ENCODE results near the gene CACNB4.

Gene CACNB4

GRCh38 chr2:152097290-152097800 is 1.5 kb downstream of the CACNB4 start:
- TF ChIP-seq CTCF (IDR thresholded peaks at IDR 0.05) = no peak

- no peak for TF ChIP-seq CTCF (IDR thresholded peaks at IDR 0.05)
These were observed 3.7 kb downstream of the CACNB4 start for GRCh38 chr2:152095146-152095545.

GRCh38 chr2:152094014-152094413 is 4.8 kb downstream of the CACNB4 start:
- no peak for TF ChIP-seq CTCF (IDR thresholded peaks at IDR 0.05)

- no peak for TF ChIP-seq CTCF (IDR thresholded peaks at IDR 0.05)
These were observed 5.4 kb downstream of the CACNB4 start for GRCh38 chr2:152093464-152093863.

GRCh38 chr2:152092095-152092494 is 6.7 kb downstream of the CACNB4 start:
- TF ChIP-seq CTCF (IDR thresholded peaks at IDR 0.05) = no peak

- no peak for TF ChIP-seq CTCF (IDR thresholded peaks at IDR 0.05)
These were observed 9.6 kb downstream of the CACNB4 start for GRCh38 chr2:152089238-152089637.

- TF ChIP-seq CTCF (IDR thresholded peaks at IDR 0.05) = no peak
These were observed 10.8 kb downstream of the CACNB4 start for GRCh38 chr2:152088006-152088405.

GRCh38 chr2:152086231-152086630 is 12.6 kb downstream of the CACNB4 start:
- TF ChIP-seq CTCF (IDR thresholded peaks at IDR 0.05) = no peak
